Endometrium (tissue), 2 donors: ENCODE data around the gene SESN1.
"Not testable (repeated sequence)": the region's sequence is repeated elsewhere in the genome, so short reads cannot be mapped to it uniquely, and the experiment has no call there.

Experiments
- FAIRE-seq: peaks from 2 replicates; lab custom pipeline; 2012; peaks lifted over from hg19 to GRCh38; lab: Jason Lieb, UNC
- donor health status: control.
- donor health status: control.

Gene SESN1

DNA sequence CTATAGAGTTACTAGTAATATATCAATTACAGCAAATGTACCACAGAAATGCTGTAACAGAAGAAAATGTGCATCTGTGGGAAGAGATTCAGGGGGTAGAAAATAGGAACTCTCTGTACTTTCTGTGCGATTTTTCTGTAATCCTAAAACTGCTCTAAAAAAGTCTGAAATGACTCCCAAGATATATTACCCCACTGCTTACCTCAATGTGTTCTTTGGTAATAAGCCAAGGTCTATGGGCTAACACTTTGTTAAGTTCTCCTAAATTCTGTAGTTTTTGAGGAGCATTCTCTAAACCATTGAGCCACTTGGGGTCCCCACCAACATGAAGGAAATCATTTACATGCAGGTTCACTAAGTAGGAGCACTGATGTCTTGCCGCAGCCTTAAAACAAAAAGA is 94.4 kb downstream of the SESN1 start:
- no peak for FAIRE-seq

DNA sequence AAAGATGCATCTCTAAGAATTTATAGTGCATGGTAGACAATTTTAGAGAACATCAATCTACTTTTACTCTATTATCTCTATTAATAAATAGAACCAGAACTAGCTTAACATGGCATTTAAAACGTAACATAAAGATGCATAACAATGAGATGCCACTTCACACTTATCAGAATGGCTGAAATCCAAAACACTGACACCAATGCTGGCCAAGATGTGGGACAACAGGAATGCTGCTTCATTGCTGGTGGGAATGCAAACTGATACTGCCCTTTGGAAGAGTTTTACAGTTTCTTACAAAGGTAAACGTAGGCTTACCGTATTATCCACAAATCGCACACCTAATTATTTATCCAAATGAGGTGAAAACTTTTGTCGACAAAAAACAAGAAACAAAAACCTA is 95.2 kb downstream of the SESN1 start:
- FAIRE-seq, result no peak

DNA sequence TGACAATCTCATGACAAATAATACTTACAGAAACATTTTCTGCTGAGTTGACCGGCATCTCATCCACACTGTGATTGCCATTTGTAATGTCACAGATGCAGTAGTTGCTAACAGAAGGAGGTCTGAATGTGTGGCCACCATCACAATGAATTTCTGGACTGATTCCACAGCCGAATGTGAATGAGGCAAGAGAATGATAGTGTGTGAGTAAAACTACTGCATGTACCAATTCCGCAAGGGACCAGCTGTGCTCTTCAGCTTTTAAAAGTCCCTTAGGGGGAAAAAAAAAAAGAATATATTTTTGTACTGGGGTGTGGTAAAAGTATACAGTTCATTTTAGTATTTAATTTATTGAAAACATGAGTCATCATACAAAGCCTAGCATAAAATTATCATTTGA is 96.2 kb downstream of the SESN1 start:
- FAIRE-seq, result no peak

DNA sequence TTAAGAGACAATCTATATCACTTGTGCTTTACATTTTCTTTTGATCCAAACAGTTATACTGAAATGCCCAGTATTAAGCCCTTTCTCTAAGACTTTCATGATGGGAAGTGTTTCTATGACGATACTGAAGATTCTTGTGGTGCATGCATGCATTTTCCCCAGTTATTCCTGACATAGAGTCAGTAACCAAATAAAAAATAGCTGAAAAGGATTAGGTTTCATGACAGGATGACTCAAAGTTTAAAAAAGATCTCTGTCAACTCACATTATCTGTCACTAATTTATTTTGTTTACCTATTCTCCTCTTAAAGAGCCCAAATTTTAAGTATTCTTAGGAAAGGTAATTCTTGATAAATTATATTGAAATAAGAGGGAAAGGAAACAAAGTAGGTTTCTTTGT is 98.4 kb downstream of the SESN1 start:
- FAIRE-seq, result no peak

DNA sequence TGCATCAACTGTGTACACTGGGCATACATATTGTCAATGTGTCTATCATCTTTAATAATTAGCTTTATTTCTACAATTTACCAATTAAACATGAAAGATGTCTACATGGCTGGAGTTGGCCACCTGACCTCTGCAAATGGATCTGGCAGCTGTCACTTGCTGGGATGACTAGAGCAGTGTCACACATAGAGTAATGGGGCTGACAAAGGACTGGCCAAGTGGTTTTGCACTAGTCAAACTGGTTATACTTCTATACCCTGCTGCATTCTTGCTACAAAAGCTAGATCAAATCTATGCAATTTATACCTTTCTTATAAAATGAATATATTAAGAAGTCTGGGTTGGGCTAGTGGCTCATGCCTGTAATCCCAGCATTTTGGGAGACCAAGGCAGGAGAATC is 99.3 kb downstream of the SESN1 start:
- FAIRE-seq, result no peak

DNA sequence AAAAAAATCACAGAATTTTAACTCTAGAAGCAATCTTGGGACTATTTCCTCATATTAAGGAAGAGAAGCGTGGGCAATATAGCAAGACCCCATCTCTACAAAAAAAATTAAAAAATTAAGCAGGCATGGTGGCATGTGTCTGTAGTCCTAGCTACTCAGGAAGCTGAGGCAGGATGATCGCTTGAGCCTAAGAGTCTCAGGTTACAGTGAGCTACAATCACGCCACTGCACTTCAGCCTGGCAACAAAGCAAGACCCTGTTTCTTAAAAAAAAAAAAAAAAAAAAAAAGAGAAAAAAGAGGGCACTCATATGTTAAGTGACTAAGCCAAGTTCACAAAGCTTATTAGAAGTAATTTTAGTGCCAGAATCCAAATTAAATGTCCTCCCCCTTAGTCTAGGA is 100.8 kb downstream of the SESN1 start:
- FAIRE-seq, result no peak

DNA sequence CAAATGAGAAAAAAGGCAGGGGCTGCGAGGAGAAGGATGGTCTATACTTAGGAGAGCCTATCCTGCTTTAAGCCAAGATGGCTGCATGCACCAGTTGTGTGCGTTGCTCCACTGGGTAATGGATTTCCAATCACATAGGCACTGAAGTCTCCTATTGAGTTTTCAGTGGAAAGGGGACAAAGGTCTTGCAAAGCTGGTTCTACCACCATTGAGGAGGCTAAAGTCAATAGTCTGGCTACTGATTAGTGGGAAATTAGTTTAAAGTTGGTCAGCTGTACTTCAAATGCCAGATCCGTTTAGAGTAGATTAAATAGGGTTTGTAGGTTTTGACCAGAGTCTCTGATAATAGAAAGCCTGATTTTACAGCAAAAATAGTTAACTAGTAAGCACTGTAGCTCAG is 104.9 kb downstream of the SESN1 start:
- no peak for FAIRE-seq

DNA sequence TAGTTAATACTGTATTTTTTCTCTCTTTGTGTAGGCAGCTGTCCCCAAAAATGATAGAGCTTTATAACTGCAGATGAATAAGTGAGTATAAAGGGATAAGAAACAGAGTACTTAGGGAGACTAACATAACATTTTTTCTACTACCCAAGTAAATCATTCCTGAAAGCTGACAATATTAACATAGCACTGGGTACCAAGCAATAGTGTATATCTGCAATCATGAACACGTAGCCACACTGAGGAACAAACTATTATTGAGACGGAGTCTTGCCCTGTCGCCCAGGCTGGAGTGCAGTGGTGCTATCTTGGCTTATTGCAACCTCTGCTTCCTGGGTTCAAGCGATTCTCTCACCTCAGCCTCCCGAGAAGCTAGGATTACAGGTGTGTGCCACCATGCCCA is 105.9 kb downstream of the SESN1 start:
- FAIRE-seq, result no peak

DNA sequence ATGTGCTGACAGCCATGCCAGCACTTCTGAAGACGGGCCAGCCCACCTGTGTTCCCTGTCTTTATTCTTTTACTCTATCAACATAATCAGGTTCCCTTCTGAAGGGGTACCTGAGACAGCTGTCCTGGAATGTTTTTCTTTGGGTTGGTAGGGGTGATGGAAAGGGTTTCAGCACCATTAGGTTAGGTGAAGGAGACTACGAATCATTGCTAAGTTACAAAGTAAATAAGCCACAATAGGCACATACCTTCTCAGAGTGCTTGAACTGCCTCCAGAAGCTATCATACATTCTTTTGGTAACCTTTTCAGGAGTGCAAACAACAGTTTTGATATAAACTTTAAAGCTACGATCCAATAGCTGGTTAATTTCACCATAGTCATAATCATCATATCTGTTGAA is 106.3 kb downstream of the SESN1 start:
- FAIRE-seq, result no peak

DNA sequence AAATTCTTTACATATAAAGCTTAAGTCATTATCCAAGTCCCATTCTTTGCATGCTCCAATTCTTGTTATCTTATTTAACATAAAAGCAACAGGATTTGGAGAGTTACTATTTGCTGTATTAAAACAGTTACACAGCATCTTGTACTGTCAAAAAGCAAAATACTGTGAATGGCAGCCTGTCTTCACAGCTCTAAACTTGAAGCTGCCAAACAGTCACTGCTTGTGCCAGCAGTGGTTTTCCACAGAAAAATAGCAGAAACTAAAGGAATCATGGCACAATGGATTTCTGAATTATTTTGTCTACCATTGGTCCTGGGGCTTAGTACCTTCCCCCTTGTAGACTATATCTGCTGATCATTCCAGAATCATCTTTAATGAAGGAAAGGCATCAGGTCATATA is 107.5 kb downstream of the SESN1 start:
- no peak for FAIRE-seq

DNA sequence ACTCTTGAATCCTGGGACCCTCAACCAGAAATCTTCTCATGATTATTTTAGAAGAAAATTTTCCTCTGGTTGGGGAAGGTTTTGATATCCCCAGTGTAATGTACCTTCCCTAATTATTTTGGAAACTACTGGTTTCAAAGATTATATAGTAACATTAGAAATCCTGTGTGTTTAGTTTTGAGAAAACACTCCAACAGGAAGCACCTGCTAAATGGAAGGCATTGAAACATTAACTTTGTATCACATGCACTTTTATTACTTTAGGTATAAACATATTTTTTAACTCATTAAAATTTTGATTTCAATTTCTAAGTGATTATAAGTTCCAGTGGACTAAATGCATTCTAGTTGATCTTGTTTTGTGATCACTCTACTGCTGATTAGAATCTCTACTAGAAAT is 109.3 kb downstream of the SESN1 start:
- no peak for FAIRE-seq

DNA sequence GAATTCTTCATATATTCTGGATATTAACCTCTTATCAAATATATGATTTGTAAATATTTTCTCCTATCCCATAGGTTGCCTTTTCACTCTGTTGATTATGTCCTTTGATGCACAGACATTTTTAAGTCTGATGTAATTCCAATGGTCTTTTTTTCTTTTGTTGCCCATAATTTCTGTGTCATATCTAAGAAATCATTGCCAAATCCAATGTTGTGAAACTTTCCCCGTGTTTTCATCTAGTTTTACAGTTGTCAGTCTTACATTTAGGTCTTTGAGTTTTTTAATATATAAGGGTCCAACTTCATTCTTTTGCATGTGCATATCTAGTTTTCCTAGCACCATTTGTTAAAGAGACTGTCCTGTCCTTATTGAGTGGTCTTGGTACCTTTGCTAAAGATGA is 111.5 kb downstream of the SESN1 start:
- no peak for FAIRE-seq

DNA sequence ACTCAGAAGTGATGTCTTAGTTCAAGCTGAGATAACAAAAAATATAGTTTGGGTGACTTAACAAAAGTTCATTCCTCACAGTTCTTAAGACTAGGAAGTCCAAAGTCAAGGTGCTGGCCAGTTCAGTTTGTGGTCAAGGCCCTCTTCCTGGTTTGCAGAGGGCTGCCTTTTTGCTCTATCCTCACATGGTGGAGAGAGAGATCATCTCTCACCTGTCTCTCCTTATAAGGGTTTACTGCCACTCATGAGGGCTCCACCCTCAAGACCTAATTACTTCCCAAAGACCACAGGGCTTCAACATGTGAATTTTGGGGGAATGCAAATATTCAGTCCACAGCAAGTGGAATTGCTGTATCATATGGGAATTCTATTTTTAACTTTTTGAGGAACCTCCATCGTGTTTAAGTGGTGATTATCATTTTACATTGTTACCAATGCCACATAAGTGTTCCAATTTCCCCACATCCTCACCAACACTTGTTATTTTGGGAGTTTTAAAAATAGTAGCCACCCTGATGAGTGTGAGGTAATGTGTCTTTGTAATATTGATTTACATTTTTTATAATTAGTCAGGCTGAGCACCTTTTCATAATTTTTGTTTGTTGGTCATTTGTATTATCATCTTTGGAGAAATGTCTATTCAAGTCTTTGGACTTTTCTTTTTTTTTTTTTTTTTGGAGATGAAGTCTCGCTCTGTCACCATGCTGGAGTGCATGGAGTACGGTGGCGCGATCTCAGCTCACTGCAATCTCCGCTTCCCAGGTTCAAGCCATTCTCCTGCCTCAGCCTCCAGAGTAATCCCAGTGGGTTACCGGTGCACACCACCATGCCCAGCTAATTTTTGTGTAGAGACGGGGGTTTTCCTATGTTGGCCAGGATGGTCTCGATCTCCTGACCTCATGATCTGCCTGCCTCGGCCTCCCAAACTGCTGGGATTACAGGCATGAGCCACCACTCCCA is 112.2 kb downstream of the SESN1 start:
- FAIRE-seq, result no peak

DNA sequence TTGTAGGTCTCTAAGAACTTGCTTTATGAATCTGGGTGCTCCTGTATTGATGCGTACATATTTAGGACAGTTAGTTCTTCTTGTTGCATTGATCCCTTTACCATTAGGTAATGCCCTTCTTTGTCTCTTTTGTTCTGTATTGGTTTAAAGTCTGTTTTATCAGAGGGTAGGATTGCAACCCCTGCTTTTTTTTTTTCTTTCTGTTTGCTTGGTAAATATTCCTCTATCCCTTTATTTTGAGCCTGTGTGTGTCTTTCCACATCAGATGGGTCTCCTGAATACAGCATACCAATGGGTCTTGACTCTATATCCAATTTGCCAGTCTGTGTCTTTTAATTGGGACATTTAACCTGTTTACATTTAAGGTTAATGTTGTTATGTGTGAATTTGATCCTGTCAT is 116.0 kb downstream of the SESN1 start:
- FAIRE-seq, result not testable (repeated sequence)

DNA sequence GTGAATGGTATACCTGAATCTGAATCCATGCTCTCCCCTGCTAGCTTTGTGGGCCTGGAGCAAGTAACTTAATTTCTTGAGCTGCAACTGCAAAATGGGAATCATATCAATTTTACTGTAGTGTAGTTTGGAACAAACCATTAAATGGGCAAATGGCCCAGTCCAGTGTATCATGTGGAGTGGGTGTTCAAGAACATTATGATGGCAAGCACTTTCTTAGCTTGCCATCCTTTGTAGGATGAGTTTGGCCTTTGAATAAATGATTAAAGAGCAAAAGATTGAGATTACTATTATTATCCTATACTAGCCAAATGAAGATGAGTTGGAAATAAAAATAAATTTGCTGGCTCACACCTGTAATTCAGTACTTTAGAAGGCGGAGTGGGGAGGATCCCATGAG is 120.4 kb downstream of the SESN1 start:
- no peak for FAIRE-seq

DNA sequence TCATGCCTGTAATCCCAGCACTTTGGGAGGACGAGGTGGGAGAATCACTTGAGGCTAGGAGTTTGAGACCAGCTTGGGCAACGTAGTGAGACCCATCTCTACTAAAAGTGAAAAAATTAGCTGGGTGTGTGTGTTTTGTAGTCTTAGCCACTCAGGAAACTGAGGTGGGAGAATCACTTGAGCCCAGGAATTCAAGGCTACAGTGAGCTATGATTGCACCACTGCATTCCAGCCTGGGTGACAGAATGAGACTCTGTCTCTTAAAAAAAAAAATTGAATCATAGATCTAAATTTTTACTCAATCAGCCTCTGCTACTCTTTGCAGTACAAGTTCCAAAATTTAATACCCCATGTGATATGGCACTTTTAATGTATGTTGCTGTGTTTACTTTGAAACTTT is 124.9 kb downstream of the SESN1 start:
- FAIRE-seq, result no peak

DNA sequence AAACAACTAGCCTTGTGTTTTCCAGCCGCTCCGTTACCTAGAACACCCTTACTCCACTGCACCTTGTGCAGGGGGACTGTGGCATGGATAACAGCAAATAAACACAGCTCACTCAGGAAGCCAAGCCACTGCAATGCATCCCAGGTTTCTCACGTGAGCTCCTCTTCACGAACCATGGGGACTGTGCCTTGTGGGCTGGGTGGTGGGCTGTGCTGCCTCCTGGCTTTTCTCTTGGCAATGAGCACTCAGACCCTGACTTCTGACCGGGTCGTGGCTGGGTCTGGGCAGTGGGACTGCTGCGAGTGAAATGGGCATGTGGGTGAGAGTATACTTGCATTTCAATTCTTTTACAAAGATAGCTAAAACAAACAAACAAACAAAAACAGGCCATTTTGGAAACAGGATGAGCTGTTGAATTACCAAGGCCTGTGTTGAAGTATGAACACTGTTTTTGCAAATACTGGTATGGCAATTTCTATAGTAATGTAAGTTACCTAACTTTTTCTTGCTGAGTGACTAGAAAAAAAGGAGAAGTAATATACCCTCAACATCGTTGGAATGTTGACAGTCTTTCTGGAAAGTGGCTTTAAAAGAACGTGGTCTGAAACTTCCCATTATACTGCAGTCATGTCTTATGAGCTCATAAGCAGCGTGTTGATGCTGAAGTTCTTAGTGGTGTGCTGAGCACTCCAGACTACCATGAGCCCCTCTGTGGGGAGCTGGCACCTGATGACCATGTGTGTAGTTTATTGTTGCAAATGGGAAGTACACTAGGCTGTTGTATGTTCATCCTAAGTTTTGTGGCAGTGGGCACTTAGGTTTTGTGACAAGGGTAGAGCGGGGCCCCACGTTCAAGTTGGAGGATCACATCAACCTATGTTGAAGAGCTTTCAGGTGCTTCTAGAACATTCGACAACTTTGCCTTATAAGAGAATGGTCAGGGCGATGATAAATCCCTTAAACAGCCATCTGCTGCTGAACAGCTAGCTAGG is 126.0 kb downstream of the SESN1 start:
- FAIRE-seq, result no peak

DNA sequence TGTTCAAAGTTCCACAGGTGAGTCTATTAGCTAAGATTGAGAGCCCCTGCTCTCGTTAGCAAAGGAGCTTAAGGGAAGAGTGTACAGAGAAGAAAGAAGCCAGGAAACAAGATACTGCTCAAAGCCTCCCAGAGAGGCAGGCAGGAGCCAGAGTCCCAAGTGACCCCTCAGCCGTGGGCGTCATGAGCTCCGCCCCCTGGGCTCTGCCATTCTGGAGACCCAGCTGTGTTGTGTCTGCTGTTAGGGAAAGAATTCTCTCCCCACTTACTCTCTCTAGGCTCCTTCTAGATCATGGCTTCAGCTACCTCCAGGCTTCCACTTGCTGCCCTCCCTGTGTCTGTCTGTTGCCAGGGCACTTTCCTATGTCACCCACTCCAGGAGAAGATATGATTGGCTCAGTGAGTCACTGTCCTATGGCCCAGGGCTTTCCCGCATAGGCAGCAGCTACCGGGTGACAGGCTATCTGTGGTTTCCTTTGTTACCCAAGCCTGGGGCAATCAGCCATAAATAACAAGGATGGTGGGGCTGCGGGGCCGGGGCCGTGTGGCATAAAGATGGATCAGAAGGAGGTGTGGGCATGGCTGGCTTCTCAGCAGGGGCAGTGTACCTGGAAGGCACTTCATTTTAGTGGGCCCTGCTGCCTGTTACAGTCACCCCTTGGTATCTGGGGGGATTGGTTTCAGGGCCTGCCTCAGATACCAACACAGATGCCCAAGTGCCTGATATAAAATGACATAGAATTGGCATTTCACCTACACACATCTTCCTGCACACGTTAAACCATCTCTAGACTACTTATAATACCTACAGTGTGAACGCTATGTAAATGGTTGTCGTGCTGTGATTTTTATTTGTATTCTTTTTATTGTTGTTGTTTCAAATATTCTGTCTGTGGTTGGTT is 127.5 kb downstream of the SESN1 start:
- FAIRE-seq, result no peak

DNA sequence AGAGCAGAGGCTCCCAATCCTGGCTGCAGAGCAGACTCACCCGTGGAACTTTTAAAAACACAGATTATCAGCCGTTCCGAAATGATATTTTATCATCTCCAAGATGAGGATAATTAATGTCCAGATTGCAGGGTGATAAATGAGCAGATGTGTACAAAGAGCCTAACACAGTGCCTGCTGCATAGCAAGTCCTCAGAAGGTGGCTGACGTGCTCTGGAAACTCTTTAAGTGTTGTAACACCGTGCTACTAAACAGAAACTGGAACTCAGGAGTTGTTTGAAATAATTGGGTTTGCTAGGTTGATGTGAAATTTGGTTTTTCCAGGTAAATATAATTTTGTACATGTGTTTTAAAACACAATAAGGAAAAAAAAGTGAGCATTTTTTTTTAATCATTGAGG is 128.4 kb downstream of the SESN1 start:
- FAIRE-seq, result no peak

DNA sequence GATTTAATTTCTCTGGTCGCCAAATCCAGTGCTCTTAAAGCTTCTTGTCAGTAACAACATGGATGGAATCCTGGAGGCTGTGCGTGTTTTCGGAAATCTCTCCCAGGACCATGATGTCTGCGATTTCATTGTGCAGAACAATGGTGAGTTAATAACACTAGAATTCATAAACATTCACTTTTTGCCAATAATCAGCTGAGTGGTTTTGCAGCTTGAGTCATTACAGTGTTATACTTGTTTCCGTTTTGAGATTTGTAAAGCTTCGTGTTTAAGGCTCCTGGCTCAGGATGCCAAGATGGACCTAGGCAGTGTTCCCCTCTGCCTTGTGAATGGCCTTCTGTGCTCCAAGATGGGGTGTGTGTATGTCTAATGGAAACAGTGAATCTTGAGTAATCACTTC is 132.7 kb downstream of the SESN1 start:
- FAIRE-seq, result no peak

DNA sequence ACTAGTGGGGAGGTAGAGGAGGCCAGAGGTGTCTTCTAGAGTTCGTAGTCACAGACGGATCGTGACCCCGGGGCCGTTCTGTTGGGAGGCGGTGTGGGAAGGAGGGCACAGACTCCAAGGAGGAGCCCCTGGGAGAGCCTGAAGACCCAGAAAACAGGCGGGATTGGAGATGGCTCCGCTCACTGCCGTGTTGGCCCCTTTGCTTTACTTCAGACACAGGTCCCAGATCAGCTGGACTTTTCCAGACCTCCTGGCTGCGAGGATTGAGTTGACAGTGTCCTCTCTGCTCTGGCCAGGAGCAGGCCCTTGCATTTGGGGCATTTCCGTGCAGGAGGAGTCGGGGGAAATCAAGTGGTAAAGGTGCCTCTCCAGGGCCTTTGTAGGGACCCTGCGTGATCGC is 133.6 kb downstream of the SESN1 start:
- no peak for FAIRE-seq

DNA sequence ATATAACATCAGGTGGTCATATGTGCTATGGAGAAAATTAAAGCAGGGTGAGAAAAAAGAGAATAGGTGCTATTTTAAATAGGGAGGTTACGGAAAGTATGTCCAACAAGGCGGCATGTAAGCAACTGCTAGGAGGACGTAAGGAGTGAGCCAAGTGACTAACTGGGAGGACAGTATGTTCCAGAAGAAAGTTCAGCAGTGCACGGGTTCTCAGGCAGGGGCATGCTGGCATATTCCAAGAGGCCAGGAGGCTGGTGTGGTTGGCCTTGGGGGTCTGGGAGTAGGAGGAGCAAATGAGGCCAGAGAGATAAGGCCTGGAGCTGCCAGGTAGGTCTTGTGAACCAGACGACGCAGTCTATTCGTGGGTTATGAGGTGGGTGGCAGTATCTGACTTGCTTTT is 134.0 kb downstream of the SESN1 start:
- no peak for FAIRE-seq
